B cell (primary cell): Measurements from ENCODE around the gene PIN4. TPM values are rescaled to one million over a fixed set of nuclear protein-coding genes. Genes with fewer than 3 reads are reported as not detected.

Source experiments
- polyA plus RNA-seq: library from polyadenylated mRNA; depleted of rRNA; stranded (reverse); fragments of >200 nt; gene quantifications from 2 replicates; pipeline ENCODE4 v1.2.3, GENCODE V29; 2012
- total RNA-seq, 2 donors: library from RNA; stranded (reverse); fragments of 120-200 nt in 1 of 2; gene quantifications; 1 replicate in 1 of 2; 2 replicates in 1 of 2; pipeline versions ENCODE4 v1.2.3 to v1.2.4, GENCODE V29; 2013 to 2022

PIN4 gene
- total and polyA plus RNA-seq, 2 donors (not counting 1 experiment from before 2014, with no cell fraction given): 2.5 to 16.0 TPM

Other genes with a start within 250 kb of the PIN4 start
- gene RTL5, start 49.8 kb upstream of the PIN4 start, total RNA-seq: 21.0 and 22.4 TPM in 2 replicates
- 1.0 and 1.1 TPM in 2 replicates for gene RTL5, start 49.8 kb upstream of the PIN4 start, polyA plus RNA-seq
- gene ERCC6L, start 57.3 kb downstream of the PIN4 start, total RNA-seq: 0.34 and 0.36 TPM in 2 replicates
- 0.61 and 0.89 TPM in 2 replicates for gene ERCC6L, start 57.3 kb downstream of the PIN4 start, polyA plus RNA-seq
- 1,106 and 1,134 TPM in 2 replicates for gene RPS4X, start 95.5 kb downstream of the PIN4 start, total RNA-seq
- 1,812 and 1,887 TPM in 2 replicates for gene RPS4X, start 95.5 kb downstream of the PIN4 start, polyA plus RNA-seq
- gene CITED1, start 124.2 kb downstream of the PIN4 start, total RNA-seq: not detected in 2 replicates
- gene CITED1, start 124.2 kb downstream of the PIN4 start, polyA plus RNA-seq: not detected in 2 replicates